K562 (cell line): Measurements from ENCODE around the gene NYAP2. TPM values are rescaled to one million over a fixed set of nuclear protein-coding genes. Genes with fewer than 3 reads are reported as not detected.

Experiments
- ARNT ChIP-seq, 2 experiments: fragments of 450-650 bp; IDR thresholded peaks; 2 replicates each; pipeline ENCODE4 v1.6.1; 2016; ENCODE audit warnings: mild to moderate bottlenecking in 1 of 2
- CAMTA2 ChIP-seq: fragments of 250-450 bp; sonication (Bioruptor Pico); conservative IDR thresholded peaks from 2 replicates; pipeline ENCODE4 v1.5.1; 2022
- CEBPB ChIP-seq: fragments of 450-650 bp; IDR thresholded peaks from 2 replicates; pipeline ENCODE4 v1.6.1; 2016; ENCODE audit warnings: missing genetic modification characterization, missing compliant biosample characterization
- EP400 ChIP-seq: fragments of 450-650 bp; IDR thresholded peaks from 2 replicates; pipeline ENCODE4 v1.6.1; 2017; ENCODE audit warnings: antibody characterized with exemption, mild to moderate bottlenecking, moderate library complexity
- ETV5 ChIP-seq: sonication (generic); formaldehyde crosslinking; IDR thresholded peaks from 2 replicates; pipeline ENCODE4 v1.4.0; 2020; ENCODE audit warnings: low read depth, mild to moderate bottlenecking, missing genetic modification reagents
- FOXJ2 ChIP-seq: fragments of 200-800 bp; sonication (Bioruptor generic); IDR thresholded peaks from 2 replicates; pipeline ENCODE4 v1.6.1; 2016; ENCODE audit warnings: missing genetic modification characterization, missing compliant biosample characterization
- HSF4 ChIP-seq: fragments of 250-450 bp; sonication (Bioruptor Pico); IDR thresholded peaks from 2 replicates; pipeline ENCODE4 v2.1.2; 2022; ENCODE audit warnings: mild to moderate bottlenecking, moderate library complexity, borderline replicate concordance
- MAFF ChIP-seq: IDR thresholded peaks from 2 replicates; pipeline ENCODE4 v1.6.1; 2012; ENCODE audit warnings: low read length, improper control_type of control experiment
- NONO ChIP-seq, 2 experiments: fragments of 200-400 bp in 1 of 2; fragments of 450-650 bp in 1 of 2; formaldehyde crosslinking in 1 of 2; IDR thresholded peaks; 2 replicates each; pipeline ENCODE4 v1.6.1; 2017; ENCODE audit warnings: low read depth in 2 of 2, mild to moderate bottlenecking in 2 of 2, moderate library complexity in 2 of 2, low read length in 1 of 2
- PML ChIP-seq: IDR thresholded peaks from 2 replicates; pipeline ENCODE4 v1.6.1; 2012; ENCODE audit warnings: low read length, inconsistent platforms
- POLR3G ChIP-seq: IDR thresholded peaks from 2 replicates; pipeline ENCODE4 v1.6.1; 2011; ENCODE audit not compliant: insufficient read length, insufficient replicate concordance; ENCODE audit errors: extremely low read depth
- RAD21 ChIP-seq, 2 experiments: fragments of 250-450 bp in 1 of 2; fragments of 450-650 bp in 1 of 2; sonication (Bioruptor Pico) in 1 of 2; formaldehyde crosslinking in 1 of 2; IDR thresholded peaks in 1 of 2; conservative IDR thresholded peaks in 1 of 2; 2 replicates each; pipeline versions ENCODE4 v1.4.0 to v1.8.0; 2020 to 2022; ENCODE audit warnings: mild to moderate bottlenecking in 2 of 2, moderate library complexity in 1 of 2
- SLC30A9 ChIP-seq: fragments of 250-450 bp; sonication (Bioruptor Pico); IDR thresholded peaks from 2 replicates; pipeline ENCODE4 v1.8.0; 2022; ENCODE audit warnings: mild to moderate bottlenecking, moderate library complexity
- TAF9B ChIP-seq: fragments of 450-650 bp; IDR thresholded peaks from 2 replicates; pipeline ENCODE4 v1.6.1; 2018; ENCODE audit warnings: mild to moderate bottlenecking; ENCODE audit not compliant: partially characterized antibody
- ZNF197 ChIP-seq: fragments of 200-800 bp; sonication (Bioruptor generic); IDR thresholded peaks from 2 replicates; pipeline ENCODE4 v1.6.1; 2016; ENCODE audit warnings: low read depth, missing genetic modification characterization, missing compliant biosample characterization
- ZNF212 ChIP-seq: fragments of 450-650 bp; formaldehyde crosslinking; IDR thresholded peaks from 2 replicates; pipeline ENCODE4 v1.4.0; 2020; ENCODE audit warnings: mild to moderate bottlenecking
- ZNF263 ChIP-seq: sonication (generic); formaldehyde crosslinking; IDR thresholded peaks from 2 replicates; pipeline ENCODE4 v1.8.0; 2022; ENCODE audit warnings: mild to moderate bottlenecking, missing genetic modification reagents, borderline replicate concordance
- polyA plus RNA-seq, 8 experiments: library from polyadenylated mRNA; depleted of rRNA in 4 of 8; stranded (reverse) in 5 of 8; unstranded in 3 of 8; fragments of >200 nt; fragmentation: Nextera tagmentation in 2 of 8; fragmentation: Illumina TruSeq in 1 of 8; extraction: Ambion mirVana in 2 of 8; extraction: Trizol in 1 of 8; gene quantifications; 2 replicates each; pipeline versions ENCODE4 v1.2.1 to v1.2.3, GENCODE V29; 2011 to 2014; ENCODE audit warnings: inconsistent platforms in 1 of 8, missing spikeins in 1 of 8
- total RNA-seq, 7 experiments: library from RNA; depleted of rRNA in 6 of 7; stranded (reverse); fragments of >200 nt in 6 of 7; fragmentation: Illumina TruSeq in 2 of 7; extraction: Trizol in 2 of 7; gene quantifications; 2 replicates each; pipeline versions ENCODE4 v1.2.1 to v1.2.3, GENCODE V29; 2011 to 2021; ENCODE audit warnings: low replicate concordance in 1 of 7
- TF ChIP-seq, protein P1 (sequence below): fragments of 450-650 bp; formaldehyde crosslinking; IDR thresholded peaks from 2 replicates; pipeline ENCODE4 v1.4.0; 2020; ENCODE audit warnings: mild to moderate bottlenecking, mixed read lengths
- TF ChIP-seq, protein P2 (sequence below): IDR thresholded peaks from 2 replicates; pipeline ENCODE4 v1.6.1; 2016; ENCODE audit warnings: missing genetic modification characterization, missing compliant biosample characterization
- TF ChIP-seq, protein P3 (sequence below): fragments of 450-650 bp; IDR thresholded peaks from 2 replicates; pipeline ENCODE4 v1.6.1; 2017; ENCODE audit warnings: antibody characterized with exemption
- TF ChIP-seq, protein P4 (sequence below): fragments of 450-650 bp; formaldehyde crosslinking; IDR thresholded peaks from 2 replicates; pipeline ENCODE4 v1.4.0; 2020; ENCODE audit warnings: mild to moderate bottlenecking
- TF ChIP-seq, protein P5 (sequence below): sonication (generic); formaldehyde crosslinking; IDR thresholded peaks from 2 replicates; pipeline ENCODE4 v1.9.0; 2022; ENCODE audit warnings: mild to moderate bottlenecking, missing genetic modification reagents

The NYAP2 gene
- total and polyA plus RNA-seq, 9 of the 15 experiments (the other 6 are each of a cell fraction or from before 2014, with no cell fraction given): 0.03 to 0.04 (median 0.04) TPM; not detected in 3

DNA sequence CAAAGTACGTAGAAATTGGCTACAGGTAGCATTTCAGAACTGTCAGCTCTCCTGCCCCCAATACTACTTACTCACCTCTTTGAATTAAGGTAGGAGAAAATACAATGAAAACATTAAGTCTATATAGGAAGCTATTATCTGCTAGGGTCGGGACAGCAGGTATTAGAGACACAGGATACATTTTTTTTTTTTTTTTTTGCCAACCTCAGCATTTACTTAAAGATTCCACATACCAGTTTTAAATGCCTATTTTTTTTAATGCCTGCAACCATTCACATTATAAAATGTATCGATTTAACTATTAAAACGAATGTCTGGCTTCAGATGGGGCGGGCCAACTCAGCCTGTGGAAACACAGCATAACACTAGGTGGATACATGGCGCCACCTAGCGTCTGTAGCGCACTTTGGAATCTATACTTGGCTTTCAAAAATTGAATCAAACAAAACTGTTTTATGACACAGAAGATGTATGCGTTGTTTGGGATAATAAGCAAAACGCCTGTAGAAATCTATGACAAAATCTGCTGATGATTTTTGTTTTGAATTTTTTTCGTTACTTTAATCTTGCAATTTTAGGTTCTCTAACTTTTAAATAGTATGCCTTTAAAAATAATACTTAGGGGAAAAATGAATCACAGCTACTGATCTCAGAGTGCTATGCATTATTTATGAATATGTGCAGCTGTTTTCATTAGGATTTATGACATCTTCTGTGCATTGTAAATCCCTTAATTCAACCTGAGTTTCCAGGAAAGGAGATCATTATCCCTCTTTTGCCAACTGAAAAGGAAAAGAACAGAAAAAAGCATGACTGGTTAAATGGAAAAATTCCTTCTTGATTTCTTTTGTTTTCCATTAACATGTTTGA lies 261.0 kb downstream of the NYAP2 start (continued):
- TF ChIP-seq, protein P1, sequence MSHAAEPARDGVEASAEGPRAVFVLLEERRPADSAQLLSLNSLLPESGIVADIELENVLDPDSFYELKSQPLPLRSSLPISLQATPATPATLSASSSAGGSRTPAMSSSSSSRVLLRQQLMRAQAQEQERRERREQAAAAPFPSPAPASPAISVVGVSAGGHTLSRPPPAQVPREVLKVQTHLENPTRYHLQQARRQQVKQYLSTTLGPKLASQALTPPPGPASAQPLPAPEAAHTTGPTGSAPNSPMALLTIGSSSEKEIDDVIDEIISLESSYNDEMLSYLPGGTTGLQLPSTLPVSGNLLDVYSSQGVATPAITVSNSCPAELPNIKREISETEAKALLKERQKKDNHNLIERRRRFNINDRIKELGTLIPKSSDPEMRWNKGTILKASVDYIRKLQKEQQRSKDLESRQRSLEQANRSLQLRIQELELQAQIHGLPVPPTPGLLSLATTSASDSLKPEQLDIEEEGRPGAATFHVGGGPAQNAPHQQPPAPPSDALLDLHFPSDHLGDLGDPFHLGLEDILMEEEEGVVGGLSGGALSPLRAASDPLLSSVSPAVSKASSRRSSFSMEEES (CRISPR knock-in tag): no peak
- TF ChIP-seq RAD21 (CRISPR knock-in tag; conservative IDR thresholded peaks at IDR 0.05 in 1 of 2, IDR thresholded peaks at IDR 0.05 in 1 of 2): peak; percentile 77 to 87
- no peak for TF ChIP-seq CEBPB (tag)
- TF ChIP-seq ETV5 (CRISPR knock-in tag): no peak
- TF ChIP-seq FOXJ2 (tag): no peak
- no peak for TF ChIP-seq ARNT (IDR thresholded peaks at IDR 0.05)
- no peak for TF ChIP-seq CAMTA2
- TF ChIP-seq PML: no peak
- TF ChIP-seq SLC30A9: no peak
- no peak for TF ChIP-seq HSF4 (CRISPR knock-in tag)
- TF ChIP-seq ZNF263: no peak
- no peak for TF ChIP-seq ZNF212 (CRISPR knock-in tag)
- TF ChIP-seq ZNF197 (CRISPR knock-in tag): no peak
- TF ChIP-seq NONO (IDR thresholded peaks at IDR 0.05; ENCODE audit: low read depth in 2 of 2, low read length in 1 of 2): no peak
- no peak for TF ChIP-seq POLR3G
- TF ChIP-seq, protein P2, sequence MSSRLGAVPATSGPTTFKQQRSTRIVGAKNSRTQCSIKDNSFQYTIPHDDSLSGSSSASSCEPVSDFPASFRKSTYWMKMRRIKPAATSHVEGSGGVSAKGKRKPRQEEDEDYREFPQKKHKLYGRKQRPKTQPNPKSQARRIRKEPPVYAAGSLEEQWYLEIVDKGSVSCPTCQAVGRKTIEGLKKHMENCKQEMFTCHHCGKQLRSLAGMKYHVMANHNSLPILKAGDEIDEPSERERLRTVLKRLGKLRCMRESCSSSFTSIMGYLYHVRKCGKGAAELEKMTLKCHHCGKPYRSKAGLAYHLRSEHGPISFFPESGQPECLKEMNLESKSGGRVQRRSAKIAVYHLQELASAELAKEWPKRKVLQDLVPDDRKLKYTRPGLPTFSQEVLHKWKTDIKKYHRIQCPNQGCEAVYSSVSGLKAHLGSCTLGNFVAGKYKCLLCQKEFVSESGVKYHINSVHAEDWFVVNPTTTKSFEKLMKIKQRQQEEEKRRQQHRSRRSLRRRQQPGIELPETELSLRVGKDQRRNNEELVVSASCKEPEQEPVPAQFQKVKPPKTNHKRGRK: no peak
- TF ChIP-seq, protein P3, sequence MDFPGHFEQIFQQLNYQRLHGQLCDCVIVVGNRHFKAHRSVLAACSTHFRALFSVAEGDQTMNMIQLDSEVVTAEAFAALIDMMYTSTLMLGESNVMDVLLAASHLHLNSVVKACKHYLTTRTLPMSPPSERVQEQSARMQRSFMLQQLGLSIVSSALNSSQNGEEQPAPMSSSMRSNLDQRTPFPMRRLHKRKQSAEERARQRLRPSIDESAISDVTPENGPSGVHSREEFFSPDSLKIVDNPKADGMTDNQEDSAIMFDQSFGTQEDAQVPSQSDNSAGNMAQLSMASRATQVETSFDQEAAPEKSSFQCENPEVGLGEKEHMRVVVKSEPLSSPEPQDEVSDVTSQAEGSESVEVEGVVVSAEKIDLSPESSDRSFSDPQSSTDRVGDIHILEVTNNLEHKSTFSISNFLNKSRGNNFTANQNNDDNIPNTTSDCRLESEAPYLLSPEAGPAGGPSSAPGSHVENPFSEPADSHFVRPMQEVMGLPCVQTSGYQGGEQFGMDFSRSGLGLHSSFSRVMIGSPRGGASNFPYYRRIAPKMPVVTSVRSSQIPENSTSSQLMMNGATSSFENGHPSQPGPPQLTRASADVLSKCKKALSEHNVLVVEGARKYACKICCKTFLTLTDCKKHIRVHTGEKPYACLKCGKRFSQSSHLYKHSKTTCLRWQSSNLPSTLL: no peak
- TF ChIP-seq, protein P4, sequence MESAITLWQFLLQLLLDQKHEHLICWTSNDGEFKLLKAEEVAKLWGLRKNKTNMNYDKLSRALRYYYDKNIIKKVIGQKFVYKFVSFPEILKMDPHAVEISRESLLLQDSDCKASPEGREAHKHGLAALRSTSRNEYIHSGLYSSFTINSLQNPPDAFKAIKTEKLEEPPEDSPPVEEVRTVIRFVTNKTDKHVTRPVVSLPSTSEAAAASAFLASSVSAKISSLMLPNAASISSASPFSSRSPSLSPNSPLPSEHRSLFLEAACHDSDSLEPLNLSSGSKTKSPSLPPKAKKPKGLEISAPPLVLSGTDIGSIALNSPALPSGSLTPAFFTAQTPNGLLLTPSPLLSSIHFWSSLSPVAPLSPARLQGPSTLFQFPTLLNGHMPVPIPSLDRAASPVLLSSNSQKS (CRISPR knock-in tag): no peak
- TF ChIP-seq MAFF: peak; percentile 73
- no peak for TF ChIP-seq EP400
- TF ChIP-seq TAF9B: no peak
- TF ChIP-seq, protein P5, sequence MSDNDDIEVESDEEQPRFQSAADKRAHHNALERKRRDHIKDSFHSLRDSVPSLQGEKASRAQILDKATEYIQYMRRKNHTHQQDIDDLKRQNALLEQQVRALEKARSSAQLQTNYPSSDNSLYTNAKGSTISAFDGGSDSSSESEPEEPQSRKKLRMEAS: no peak
